ENCODE data around the gene F13A1.

F13A1 gene

GRCh38 chr6:6169141-6169540, 151.3 kb downstream of the F13A1 start:
- no peaks in the 10 kb centered on the region for H3K27me3 ChIP-seq
- H3K9me3 ChIP-seq, result no peaks in the 10 kb centered on the region
- H3K4me1 ChIP-seq (ENCODE audit: control insufficient read depth in 1 of 2, insufficient read depth in 1 of 2, low read depth in 1 of 2, low read length in 1 of 2), result no peaks in the 10 kb centered on the region
- H3K4me3 ChIP-seq (ENCODE audit: low read depth in 1 of 2, low read length in 1 of 2), result no peak overlapping the region
- no peaks in the 10 kb centered on the region for H3K36me3 ChIP-seq
- TF ChIP-seq CTCF (IDR thresholded peaks at IDR 0.05), result no peak
- no peak overlapping the region for H3K27ac ChIP-seq

- no peaks in the 10 kb centered on the region for H3K9me3 ChIP-seq
- no peaks in the 10 kb centered on the region for H3K27me3 ChIP-seq
- no peak overlapping the region for H3K27ac ChIP-seq
- no peak overlapping the region for H3K4me3 ChIP-seq (ENCODE audit: low read depth in 1 of 2, low read length in 1 of 2)
- TF ChIP-seq CTCF (IDR thresholded peaks at IDR 0.05), result no peak
- no peaks in the 10 kb centered on the region for H3K4me1 ChIP-seq (ENCODE audit: control insufficient read depth in 1 of 2, insufficient read depth in 1 of 2, low read depth in 1 of 2, low read length in 1 of 2)
- no peaks in the 10 kb centered on the region for H3K36me3 ChIP-seq
Observed at GRCh38 chr6:6166064-6166463, 154.4 kb downstream of the F13A1 start.

GRCh38 chr6:6164367-6164766, 156.1 kb downstream of the F13A1 start:
- no peaks in the 10 kb centered on the region for H3K36me3 ChIP-seq
- no peak for TF ChIP-seq CTCF (IDR thresholded peaks at IDR 0.05)
- H3K27ac ChIP-seq, result no peak overlapping the region
- H3K4me1 ChIP-seq (ENCODE audit: control insufficient read depth in 1 of 2, insufficient read depth in 1 of 2, low read depth in 1 of 2, low read length in 1 of 2), result no peaks in the 10 kb centered on the region
- no peak overlapping the region for H3K4me3 ChIP-seq (ENCODE audit: low read depth in 1 of 2, low read length in 1 of 2)
- H3K9me3 ChIP-seq, result no peaks in the 10 kb centered on the region
- no peaks in the 10 kb centered on the region for H3K27me3 ChIP-seq

GRCh38 chr6:6154335-6154734, 166.1 kb downstream of the F13A1 start:
- TF ChIP-seq CTCF (IDR thresholded peaks at IDR 0.05), result no peak
- Histone ChIP-seq H3K27me3 (no peaks in the 10 kb centered on the region), H3K27ac (no peak overlapping the region), H3K4me3 (ENCODE audit: low read depth in 1 of 2, low read length in 1 of 2) (no peak overlapping the region), H3K9me3 (no peaks in the 10 kb centered on the region), H3K36me3 (no peaks in the 10 kb centered on the region), H3K4me1 (ENCODE audit: control insufficient read depth in 1 of 2, insufficient read depth in 1 of 2, low read depth in 1 of 2, low read length in 1 of 2) (no peaks in the 10 kb centered on the region)

- Histone ChIP-seq H3K27ac (no peak overlapping the region), H3K9me3 (no peaks in the 10 kb centered on the region), H3K36me3 (no peaks in the 10 kb centered on the region), H3K4me3 (ENCODE audit: low read depth in 1 of 2, low read length in 1 of 2) (no peak overlapping the region), H3K4me1 (ENCODE audit: control insufficient read depth in 1 of 2, insufficient read depth in 1 of 2, low read depth in 1 of 2, low read length in 1 of 2) (no peaks in the 10 kb centered on the region), H3K27me3 (no peaks in the 10 kb centered on the region)
- TF ChIP-seq CTCF (IDR thresholded peaks at IDR 0.05), result no peak
Observed at GRCh38 chr6:6152060-6152459, 168.4 kb downstream of the F13A1 start.

GRCh38 chr6:6148192-6148815, 172.2 kb downstream of the F13A1 start:
- Histone ChIP-seq H3K27me3 (no peaks in the 10 kb centered on the region), H3K9me3 (no peaks in the 10 kb centered on the region), H3K27ac (no peak overlapping the region), H3K4me3 (ENCODE audit: low read depth in 1 of 2, low read length in 1 of 2) (no peak overlapping the region), H3K36me3 (no peaks in the 10 kb centered on the region), H3K4me1 (ENCODE audit: control insufficient read depth in 1 of 2, insufficient read depth in 1 of 2, low read depth in 1 of 2, low read length in 1 of 2) (no peaks in the 10 kb centered on the region)
- TF ChIP-seq CTCF (IDR thresholded peaks at IDR 0.05), result no peak

All from neutrophil (primary cell).